ENCODE results near the gene ICA1. TPM values are rescaled to one million over a fixed set of nuclear protein-coding genes. Genes with fewer than 3 reads are reported as not detected.

Gene ICA1
- total RNA-seq, 1 experiment from 2014 or later, result 31.5 TPM

DNA sequence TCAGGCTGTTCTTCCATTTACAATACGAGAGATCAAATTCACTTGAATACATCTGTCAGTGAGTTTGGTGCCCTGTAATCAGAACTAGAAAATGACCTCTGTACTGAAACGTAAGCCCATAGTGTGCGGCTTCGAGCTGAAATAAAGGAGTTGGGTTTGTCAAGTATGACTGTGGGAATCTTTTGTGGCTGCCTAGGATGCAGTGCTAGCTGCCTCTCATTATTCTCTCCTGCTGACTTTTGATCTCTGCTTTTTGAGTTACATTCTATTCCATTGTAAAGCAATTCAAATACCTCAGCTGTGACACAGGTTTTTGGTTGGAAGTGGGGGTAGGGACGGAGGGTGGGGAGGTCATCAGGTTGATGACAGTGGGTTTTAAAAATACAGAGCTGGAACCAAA is 40.4 kb downstream of the ICA1 start:
- TF ChIP-seq, protein P1, sequence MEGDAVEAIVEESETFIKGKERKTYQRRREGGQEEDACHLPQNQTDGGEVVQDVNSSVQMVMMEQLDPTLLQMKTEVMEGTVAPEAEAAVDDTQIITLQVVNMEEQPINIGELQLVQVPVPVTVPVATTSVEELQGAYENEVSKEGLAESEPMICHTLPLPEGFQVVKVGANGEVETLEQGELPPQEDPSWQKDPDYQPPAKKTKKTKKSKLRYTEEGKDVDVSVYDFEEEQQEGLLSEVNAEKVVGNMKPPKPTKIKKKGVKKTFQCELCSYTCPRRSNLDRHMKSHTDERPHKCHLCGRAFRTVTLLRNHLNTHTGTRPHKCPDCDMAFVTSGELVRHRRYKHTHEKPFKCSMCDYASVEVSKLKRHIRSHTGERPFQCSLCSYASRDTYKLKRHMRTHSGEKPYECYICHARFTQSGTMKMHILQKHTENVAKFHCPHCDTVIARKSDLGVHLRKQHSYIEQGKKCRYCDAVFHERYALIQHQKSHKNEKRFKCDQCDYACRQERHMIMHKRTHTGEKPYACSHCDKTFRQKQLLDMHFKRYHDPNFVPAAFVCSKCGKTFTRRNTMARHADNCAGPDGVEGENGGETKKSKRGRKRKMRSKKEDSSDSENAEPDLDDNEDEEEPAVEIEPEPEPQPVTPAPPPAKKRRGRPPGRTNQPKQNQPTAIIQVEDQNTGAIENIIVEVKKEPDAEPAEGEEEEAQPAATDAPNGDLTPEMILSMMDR (IDR thresholded peaks at IDR 0.05; ENCODE audit: unreplicated experiment), result no peak
- no peak for DNase-seq (ENCODE audit: unreplicated experiment)
- H3K4me1 Mint-ChIP-seq (ENCODE audit: insufficient read depth, unreplicated experiment), result no peaks in the 10 kb centered on the region
- ChIA-PET CTCF (interaction anchor here (0.6 to 1.2 kb wide), 3 partner anchors 75 to 326 kb away, joined by 3 to 4 read pairs (median 3); no protein-coding TSS in a partner anchor), POLR2A (interaction anchor here (0.5 to 1.2 kb wide), 2 partner anchors 797 to 1984 kb away, joined by 3 read pairs; no protein-coding TSS in a partner anchor)
- H3K4me3 Mint-ChIP-seq (ENCODE audit: unreplicated experiment), result no peak overlapping the region
- BruUV-seq (replicated peaks), result no TSS peak
- intact Hi-C loops (cut with micrococcal nuclease), result no loop called here
- no peaks in the 10 kb centered on the region for H3K27me3 Mint-ChIP-seq (ENCODE audit: insufficient read depth, unreplicated experiment)
- H3K27ac Mint-ChIP-seq (ENCODE audit: low read depth, unreplicated experiment), result no peak overlapping the region
- H3K36me3 Mint-ChIP-seq (ENCODE audit: insufficient read depth, unreplicated experiment), result no peaks in the 10 kb centered on the region
- H3K9me3 Mint-ChIP-seq (ENCODE audit: unreplicated experiment), result no peaks in the 10 kb centered on the region

DNA sequence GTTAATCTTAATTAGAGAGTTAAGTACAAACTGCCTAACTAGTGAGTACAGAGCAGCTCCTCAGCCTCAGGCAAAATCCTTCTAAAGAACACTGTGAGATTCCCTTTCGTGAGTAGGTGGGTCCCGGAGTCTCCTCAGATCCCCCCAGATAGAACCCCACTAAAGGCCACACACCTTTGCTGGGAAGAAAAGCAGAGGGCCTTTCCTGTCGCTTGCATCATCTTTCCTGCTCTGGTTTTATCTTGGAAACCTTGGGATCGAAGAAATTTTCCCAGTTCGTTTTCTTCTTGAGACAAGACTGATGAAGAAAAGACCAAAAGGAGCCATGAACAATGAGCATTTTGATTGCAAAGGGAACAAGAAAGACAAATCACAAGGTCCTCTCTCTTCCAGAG is 40.9 kb downstream of the ICA1 start:
- no peak overlapping the region for H3K4me3 Mint-ChIP-seq (ENCODE audit: unreplicated experiment)
- POLR2A ChIA-PET, result interaction anchor here (0.5 to 1.2 kb wide), 2 partner anchors 797 to 1984 kb away, joined by 3 read pairs; no protein-coding TSS in a partner anchor
- no peak overlapping the region for H3K27ac Mint-ChIP-seq (ENCODE audit: low read depth, unreplicated experiment)
- intact Hi-C loops (cut with micrococcal nuclease), result no loop called here
- TF ChIP-seq, protein P1 (IDR thresholded peaks at IDR 0.05; ENCODE audit: unreplicated experiment), result no peak
- peaks cover under 1% of the 10 kb centered on the region for H3K4me1 Mint-ChIP-seq (ENCODE audit: insufficient read depth, unreplicated experiment)
- CTCF ChIA-PET, result interaction anchor here (0.7 kb wide), 1 partner anchor 325 kb away, joined by 3 read pairs; no protein-coding TSS in a partner anchor
- H3K9me3 Mint-ChIP-seq (ENCODE audit: unreplicated experiment), result no peaks in the 10 kb centered on the region
- BruUV-seq (replicated peaks), result no TSS peak
- no peaks in the 10 kb centered on the region for H3K27me3 Mint-ChIP-seq (ENCODE audit: insufficient read depth, unreplicated experiment)
- no peak for DNase-seq (ENCODE audit: unreplicated experiment)
- no peaks in the 10 kb centered on the region for H3K36me3 Mint-ChIP-seq (ENCODE audit: insufficient read depth, unreplicated experiment)

DNA sequence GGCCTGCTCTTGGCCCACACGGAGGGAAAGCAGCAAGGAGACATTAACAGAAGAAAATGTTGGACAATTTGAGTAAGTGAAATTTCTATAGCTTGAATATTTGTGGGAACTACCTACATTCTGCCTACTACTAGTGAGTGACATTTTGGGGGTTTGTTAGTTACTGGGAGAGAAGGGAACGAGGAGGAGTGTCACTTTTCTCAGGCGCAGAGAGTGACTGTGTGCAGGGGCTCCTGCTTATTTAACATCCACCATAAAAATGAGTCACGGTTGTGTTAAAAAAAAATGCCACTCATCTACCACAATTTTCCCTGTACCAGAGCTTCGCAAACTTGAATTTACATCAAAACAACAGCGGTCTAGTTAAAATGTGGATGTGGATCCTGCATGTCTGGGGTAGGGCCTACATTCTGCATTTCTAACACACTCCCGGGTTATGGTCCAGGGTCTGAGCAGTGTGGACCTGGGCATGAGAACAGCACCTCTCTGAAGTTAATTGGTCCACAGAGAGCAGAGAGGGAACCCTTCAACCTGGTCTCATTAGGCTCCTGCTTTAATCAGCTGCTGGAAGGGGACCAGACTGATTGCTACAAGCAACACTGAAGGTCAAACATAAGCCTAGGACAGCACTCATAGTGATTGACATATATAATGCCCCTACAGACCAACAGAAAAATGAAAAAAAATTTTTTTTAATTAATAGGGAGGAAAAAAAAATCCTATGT is 41.4 kb downstream of the ICA1 start:
- POLR2A ChIA-PET, result interaction anchor here (1.2 kb wide), 1 partner anchor 796 kb away, joined by 3 read pairs; no protein-coding TSS in a partner anchor
- no TSS peak for BruUV-seq (replicated peaks)
- no peaks in the 10 kb centered on the region for H3K27me3 Mint-ChIP-seq (ENCODE audit: insufficient read depth, unreplicated experiment)
- H3K4me3 Mint-ChIP-seq (ENCODE audit: unreplicated experiment), result no peak overlapping the region
- H3K4me1 Mint-ChIP-seq (ENCODE audit: insufficient read depth, unreplicated experiment), result peaks cover 5% of the 10 kb centered on the region
- intact Hi-C loops (cut with micrococcal nuclease), result no loop called here
- no peaks in the 10 kb centered on the region for H3K9me3 Mint-ChIP-seq (ENCODE audit: unreplicated experiment)
- DNase-seq (ENCODE audit: unreplicated experiment), result no peak
- TF ChIP-seq, protein P1 (IDR thresholded peaks at IDR 0.05; ENCODE audit: unreplicated experiment), result no peak
- CTCF ChIA-PET, result interaction anchor here (0.7 to 1.1 kb wide), 2 partner anchors 325 to 614 kb away, joined by 3 read pairs; no protein-coding TSS in a partner anchor
- H3K27ac Mint-ChIP-seq (ENCODE audit: low read depth, unreplicated experiment), result no peak overlapping the region
- no peaks in the 10 kb centered on the region for H3K36me3 Mint-ChIP-seq (ENCODE audit: insufficient read depth, unreplicated experiment)

DNA sequence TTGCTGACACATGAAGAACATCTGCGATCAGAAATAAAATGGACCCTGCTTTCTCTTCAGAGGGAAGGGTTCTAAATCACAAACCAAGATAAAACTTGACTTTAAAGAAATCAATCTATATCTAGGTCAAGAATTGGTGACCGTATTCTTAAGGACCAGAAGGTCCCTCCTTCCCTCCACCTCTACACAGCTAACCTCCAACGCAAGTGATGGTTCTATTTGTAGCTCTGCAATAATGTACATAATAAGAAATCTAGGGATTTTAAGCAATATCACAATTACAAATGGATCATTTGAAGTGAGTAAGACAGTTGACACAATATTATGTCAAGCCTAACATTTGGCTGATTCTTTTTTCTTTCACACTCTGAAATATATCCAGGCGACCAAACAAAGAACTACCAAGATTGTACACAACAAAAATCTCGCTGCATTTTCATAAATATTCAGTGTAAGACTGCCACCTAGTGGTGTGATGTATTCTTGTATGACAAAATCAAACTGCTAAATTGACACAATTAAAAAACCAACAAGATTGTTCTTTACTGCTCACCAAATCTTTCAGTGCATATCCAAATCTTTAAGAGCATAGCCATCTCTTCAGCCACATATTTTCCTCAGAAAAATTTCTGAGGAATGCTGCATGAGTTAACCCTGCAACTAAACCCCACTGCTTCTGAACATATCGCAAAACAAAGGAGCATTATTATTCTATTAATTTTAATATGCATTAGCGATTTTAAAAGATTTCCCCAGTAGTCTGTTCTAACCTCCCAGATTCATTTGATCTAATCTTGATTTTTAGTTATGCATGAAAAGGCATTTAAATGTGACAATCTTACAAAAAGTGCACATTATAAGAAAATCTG is 44.5 kb downstream of the ICA1 start:
- no TSS peak for BruUV-seq (replicated peaks)
- intact Hi-C loops (cut with micrococcal nuclease), result loop anchor here (1.0 to 5.0 kb wide), 5 partner anchors 79 to 793 kb away; no protein-coding TSS in a partner anchor
- no peak overlapping the region for H3K27ac Mint-ChIP-seq (ENCODE audit: low read depth, unreplicated experiment)
- H3K4me1 Mint-ChIP-seq (ENCODE audit: insufficient read depth, unreplicated experiment), result peaks cover 5% of the 10 kb centered on the region
- no peak overlapping the region for H3K4me3 Mint-ChIP-seq (ENCODE audit: unreplicated experiment)
- POLR2A ChIA-PET, result interaction anchor here (0.6 kb wide), 2 partner anchors 240 to 577 kb away, joined by 3 read pairs; partner anchors contain the start of gene UMAD1
- no peaks in the 10 kb centered on the region for H3K9me3 Mint-ChIP-seq (ENCODE audit: unreplicated experiment)
- DNase-seq (ENCODE audit: unreplicated experiment), result peak; percentile 64
- CTCF ChIA-PET, result interaction anchor here (0.6 to 4.5 kb wide), 20 partner anchors 10 to 668 kb away, joined by 3 to 21 read pairs (median 4); partner anchors contain the start of gene UMAD1
- H3K27me3 Mint-ChIP-seq (ENCODE audit: insufficient read depth, unreplicated experiment), result no peaks in the 10 kb centered on the region
- no peaks in the 10 kb centered on the region for H3K36me3 Mint-ChIP-seq (ENCODE audit: insufficient read depth, unreplicated experiment)
- TF ChIP-seq, protein P1 (IDR thresholded peaks at IDR 0.05; ENCODE audit: unreplicated experiment), result peak; percentile 65

All from MCF 10A (cell line).